ENCODE results near the gene SEPTIN5.
"Not testable (repeated sequence)": the region's sequence is repeated elsewhere in the genome, so short reads cannot be mapped to it uniquely, and the experiment has no call there.

Gene SEPTIN5

DNA sequence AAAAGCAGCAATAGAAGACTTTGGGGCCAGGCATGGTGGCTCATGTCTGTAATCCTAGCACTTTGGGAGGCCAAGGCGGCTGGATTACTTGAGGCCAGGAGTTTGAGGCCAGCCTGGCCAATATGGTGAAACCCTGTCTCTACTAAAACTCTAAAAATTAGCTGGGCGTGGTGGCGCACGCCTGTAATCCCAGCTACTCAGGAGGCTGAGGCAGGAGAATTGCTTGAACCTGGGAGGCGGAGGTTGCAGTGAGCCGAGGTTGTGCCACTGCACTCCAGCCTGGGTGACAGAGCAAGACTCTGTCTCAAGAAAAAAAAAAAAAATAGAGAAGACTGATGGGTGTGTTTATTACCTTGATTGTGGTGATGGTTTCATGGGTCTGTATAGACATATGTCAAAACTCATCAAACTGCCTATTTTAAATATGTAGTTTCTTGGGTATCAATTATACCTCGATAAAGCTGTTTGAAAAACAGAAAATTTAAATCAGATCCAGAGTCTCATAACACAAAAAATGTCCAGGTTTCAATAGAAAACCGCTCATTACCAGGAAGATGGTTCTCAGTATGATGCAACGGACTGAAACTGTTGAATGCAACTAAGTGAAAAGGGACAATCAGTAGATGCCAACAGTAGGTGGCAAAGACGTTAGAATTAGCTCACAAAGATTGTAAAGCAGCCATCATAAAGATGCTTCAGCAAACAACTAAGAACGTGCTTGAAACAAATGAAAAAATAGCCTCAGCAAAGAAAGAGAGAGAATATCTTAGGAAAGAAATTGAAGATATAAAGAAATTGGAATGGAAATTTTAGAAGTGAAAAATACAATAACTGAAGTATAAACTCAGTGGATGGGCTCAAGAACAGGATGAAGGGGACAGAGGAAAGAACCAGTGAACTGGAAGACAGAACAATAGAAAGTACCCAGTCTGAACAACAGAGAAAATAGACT, 33.1 kb upstream of the SEPTIN5 start:
- no peak for DNase-seq (ENCODE audit: low spot score)

DNA sequence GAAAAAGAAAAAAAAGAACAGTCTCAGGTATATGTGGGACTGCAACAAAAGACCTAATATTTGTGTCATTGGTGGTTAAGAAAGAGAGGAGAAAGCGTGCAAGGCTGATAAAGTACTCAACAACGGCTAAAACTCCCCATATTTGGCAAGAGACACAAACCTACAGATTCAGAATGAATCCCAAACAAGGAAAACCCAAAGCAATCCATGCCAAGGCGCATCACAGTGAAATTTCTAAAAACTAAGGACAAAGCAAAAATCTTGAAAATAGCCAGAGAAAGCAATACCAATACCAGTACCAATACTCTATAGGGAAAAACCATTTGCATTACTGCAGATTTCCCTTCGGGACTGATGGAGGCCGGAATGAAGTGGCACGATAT, 32.4 kb upstream of the SEPTIN5 start:
- DNase-seq (ENCODE audit: low spot score), result no peak

DNA sequence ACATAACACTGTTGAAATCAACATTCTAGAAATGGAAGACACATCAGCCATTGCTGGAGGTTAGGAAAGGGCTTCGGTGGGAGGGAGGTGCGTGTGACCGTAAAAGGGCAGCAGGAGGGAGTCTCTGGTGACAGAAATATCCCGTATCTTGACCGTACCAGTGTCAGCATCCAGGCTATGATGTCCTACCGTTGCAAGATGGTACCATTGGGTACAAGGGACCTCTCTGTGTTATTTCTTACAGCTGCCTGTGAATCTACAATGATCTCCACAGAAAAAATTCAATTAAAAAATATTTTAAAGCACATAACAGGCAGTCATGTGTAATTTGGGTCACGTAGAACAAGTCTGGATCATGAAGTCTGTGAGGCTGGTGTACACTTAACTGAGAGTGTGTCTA, 27.4 kb upstream of the SEPTIN5 start:
- DNase-seq (ENCODE audit: low spot score), result no peak

DNA sequence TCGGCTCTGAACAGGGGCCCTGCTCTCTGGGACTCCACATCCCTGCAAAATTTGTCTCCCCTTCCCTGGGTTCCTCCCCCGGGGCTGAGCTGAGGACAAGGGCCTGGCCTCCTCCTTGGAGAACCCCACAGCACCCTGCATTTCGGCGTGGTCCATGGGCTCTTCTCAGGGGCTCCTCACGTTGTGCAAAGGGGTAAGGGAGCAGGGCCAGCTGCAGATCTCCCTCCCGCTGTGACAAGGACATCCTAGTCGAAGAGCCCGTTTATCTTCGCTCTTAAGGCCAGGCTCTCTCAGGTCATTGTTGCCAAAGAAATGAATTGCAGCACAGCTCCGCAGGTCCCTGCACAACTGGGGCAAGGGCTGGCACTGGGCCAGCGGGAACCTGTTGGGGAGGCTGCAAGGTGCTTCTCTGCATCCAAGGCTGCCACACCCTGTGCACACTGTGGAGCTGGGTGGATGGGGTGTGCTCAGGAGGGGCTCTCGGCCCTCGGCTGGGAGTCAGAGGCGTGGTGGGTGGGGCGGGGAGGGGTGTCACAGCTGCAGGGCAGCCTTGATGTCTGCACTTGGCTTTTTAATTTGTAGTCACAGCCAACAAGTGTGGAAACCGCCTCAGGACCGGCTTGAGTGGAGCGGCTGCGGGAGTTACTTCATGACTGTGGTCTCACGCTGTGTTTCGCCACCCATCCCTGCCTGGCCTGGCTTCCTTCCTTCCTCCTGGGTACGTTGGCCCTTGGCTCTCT, 26.6 kb upstream of the SEPTIN5 start:
- DNase-seq (ENCODE audit: low spot score), result no peak

DNA sequence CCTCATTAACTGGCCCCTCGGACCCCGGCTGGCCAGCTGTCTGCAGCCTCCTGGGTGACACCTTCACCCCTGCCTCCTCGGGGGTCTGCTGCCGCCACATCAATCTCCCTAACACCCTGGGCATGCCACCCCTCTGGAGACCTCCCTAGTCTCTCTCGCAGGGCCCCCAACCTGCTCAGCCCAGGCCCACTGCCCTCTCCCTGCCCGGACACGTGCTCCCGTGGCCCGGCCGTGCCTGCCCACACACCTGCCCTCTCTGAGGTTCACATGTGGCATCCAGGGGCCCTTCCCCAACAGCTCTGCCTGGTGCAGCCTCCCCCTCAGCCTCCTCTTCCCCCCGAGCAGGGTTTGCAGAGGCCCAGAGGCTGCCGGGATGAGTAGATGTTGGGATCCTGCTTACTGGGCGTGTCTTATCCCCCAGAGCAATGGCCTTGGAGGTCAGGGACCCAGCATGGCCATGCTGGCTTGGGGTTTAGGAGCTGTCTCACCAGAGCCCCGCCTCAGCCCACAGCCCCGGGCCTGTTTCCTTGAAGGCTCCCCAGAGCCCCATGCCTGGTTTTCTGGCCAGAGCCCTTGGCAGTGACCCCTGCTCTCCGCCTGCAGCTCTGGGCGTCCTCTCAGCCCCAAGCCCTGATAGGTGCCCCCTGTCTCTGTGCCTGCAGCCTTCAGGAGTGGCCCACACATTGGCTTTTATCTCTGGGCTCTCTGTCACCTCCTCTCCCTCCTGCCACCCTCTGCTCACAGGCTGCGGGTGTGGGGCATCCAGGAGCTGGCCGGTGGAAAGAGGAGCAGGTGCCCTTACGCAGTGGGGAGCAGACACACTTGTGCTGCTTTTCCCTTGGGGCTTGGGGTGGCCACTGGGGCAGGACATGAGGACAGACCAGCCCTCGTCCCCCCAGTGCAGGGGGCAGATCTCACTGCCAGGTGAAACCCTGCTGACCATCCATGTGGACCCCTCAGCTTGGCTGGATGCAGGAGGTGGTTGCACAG, 25.7 kb upstream of the SEPTIN5 start:
- no peak for DNase-seq (ENCODE audit: low spot score)

DNA sequence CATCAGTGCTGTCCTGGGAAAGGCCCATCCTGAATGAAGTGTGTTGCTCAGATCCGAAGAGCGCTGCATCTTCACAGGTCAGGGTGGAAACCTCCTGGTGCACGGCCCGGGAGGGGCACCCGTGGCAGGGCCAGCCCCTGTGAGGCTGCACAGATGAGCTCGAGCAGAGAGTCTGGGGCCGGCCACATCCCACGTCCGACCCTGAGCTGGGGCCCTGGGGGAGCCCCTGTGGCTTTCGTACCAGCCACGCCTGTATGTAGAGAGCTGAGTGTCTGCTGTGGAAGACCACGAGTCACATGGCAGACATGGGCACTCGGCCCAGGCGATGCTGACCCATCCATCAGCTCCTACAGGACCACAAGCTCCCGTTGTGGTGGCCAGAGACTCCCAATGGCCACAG, 24.9 kb upstream of the SEPTIN5 start:
- DNase-seq (ENCODE audit: low spot score), result no peak

DNA sequence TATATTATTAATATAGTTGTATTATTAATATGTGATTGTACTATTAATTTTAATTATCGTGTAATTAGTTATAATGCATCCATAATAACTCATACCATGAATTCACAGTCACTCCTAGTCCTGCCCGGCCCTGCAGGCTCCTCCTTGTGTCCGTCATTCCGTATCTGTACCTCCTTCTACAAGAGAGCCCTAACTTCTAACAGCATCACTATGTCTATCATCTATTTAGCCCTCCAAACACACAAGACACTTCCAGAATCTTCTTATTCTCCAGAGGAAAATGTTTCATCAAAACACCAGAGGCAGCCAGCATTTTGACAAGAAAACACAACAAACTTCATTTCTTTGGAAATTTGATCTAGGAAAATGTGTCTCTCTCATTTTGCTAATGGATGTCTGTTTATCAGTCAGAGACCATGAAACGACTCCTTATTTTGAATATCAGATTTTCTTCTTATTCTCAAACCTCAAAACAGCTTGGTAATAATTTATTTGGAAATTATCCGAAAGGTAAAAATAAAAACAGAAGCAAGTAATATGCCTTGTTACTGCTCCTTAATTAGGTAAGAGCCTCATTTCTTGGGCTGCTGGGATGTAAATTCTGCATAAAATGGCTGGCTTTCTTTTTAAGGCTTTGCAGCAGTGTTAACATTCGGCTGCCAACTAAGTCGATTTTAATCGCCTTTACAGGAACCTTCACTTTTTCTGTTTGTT, 23.1 kb upstream of the SEPTIN5 start:
- no peak for DNase-seq (ENCODE audit: low spot score)

DNA sequence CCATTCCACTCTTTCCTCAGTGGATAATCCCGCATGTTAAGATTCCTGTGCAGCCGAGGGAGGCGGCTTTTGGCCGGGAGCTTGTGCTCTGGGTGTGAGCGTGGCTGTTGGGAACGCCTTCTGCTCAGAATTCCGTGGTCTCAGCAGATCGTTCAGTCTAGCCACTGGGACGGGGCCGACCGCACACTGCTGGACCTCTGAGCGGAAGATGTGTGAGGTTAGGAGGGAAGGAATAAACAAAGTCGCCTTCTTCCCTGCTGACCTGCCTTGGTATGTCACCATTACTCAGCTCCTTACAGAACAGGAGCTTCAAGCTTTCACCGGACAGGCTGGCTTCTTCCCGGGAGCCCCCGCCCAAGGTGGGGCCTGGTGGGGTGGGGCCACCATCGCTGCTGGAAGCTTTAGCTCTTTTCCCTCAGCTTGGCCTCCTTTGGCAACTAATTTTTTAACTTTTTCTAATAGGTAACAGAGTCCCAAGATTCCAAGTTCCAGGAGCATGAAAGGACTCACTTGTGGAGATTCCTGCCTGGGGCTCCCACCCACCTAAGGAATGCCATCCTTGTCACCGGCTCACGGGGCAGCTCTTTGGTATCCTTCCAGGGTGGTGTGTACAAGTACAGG, 22.5 kb upstream of the SEPTIN5 start:
- DNase-seq (ENCODE audit: low spot score), result no peak

DNA sequence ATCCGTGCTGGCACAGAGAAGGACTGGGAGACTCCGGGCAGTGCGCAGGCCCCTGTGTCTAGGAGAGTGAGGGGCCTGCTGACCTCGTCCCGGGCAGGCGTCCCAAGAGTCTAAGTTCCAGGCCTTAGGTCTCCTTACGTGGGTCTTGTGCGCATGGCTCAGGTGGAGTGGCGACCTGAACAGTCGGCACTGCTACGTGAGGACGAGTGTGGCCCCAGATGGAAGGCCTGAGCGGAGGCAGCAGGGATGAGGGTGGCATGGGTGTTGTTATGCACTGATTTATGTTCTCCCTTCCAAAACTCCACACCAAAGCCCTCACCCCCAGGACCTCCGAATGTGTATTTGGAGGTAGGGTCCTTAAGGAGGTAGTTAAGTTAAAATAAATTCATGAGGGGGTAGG, 20.7 kb upstream of the SEPTIN5 start:
- DNase-seq (ENCODE audit: low spot score), result no peak

DNA sequence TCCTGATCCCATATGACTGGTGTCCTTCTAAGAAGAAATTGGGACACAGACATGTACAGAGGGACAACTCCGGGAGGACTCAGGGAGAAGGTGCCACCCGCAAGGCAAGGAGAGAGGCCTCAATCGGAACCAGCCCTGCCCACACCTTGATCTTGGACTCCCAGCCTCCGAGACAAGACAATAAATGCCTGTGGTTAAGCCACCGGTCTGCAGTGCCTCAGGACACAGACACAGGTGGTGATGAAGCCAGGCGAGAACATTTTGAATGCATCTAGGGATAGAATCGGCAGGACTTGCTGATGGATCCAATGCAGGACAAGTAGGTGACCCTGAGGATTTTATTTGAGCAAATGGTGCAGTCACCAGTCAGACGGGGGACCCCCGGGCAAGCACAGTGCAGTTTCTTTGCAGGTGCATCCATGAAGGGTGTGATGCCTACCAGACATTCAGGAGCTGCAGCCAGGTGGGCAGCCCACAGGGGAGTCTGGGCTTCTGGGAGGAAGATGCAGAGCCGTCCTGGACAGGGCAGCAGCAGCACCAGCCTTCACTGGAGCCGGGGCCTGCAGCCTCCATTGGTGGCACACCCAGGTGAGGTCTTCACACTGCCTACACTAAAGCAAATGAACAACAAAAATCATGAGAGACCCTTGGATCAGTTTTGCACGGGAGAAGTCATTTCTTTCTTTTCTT, 20.2 kb upstream of the SEPTIN5 start:
- no peak for DNase-seq (ENCODE audit: low spot score)

DNA sequence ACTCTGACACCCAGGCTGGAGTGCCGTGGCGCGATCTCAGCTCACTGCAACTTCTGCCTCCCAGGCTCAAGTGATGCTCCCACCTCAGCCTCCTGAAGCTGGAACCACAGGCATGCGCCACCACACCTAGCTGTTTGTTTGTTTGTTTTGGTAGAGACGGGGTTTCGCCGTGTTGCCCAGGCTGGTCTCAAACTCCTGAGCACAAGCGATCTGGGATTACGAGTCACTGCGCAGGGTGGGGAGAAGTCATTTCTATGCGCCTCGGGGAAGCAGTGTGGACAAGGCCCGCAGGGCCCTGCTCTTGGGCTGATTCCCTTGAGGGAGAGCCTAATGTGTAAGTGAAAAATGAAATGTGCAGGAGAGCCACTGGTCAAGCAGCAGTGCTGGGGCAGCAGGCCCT, 19.6 kb upstream of the SEPTIN5 start:
- DNase-seq (ENCODE audit: low spot score), result no peak

DNA sequence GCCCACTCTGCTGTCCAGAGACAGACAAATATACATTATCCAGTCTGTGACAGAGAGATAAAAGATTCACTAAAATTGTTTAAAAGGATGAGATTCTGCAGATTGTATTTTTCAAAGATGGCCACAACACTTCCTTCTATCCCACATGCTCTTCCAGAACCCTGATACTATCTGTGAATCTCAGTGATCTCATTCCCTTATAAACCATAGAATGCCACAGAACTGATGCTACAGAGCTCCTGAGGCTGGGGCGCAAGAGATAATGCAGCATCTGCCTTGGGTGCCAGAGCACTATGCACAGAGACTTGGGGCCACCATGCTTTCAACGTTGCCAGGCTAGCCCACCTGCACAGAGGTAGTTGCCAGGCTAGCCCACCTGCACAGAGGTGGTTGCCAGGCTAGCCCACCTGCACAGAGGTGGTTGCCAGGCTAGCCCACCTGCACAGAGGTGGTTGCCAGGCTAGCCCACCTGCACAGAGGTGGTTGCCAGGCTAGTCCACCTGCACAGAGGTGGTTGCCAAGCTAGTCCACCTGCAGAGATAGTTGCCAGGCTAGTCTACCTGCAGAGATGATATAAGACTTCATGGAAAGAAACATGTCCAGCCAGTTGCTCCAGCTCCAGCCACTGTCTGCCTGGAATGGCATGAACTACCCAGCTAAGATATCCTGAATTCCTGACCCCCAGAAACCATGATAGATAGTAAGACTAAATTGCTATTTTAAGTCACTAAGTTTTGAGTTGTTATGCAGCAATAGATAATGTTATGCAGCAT, 17.6 kb upstream of the SEPTIN5 start:
- DNase-seq (ENCODE audit: low spot score), result no peak

DNA sequence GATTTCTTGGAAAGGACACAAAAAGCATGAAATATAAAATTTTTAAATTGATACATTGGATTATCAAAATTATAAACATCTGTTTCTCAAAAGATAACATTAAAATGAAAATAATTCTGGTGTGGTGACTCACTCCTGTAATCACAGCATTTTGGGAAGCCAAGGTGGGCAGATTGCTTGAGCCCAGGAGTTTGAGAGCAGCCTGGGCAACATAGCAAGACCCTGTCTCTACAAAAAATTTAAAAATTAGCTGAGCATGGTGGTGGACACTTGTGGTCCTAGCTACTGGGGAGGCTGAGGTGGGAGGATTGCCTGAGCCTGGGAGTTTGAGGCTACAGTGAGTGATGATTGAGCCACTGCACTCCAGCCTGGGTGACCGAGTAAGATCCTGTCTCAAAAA, 16.4 kb upstream of the SEPTIN5 start:
- DNase-seq (ENCODE audit: low spot score), result not testable (repeated sequence)

DNA sequence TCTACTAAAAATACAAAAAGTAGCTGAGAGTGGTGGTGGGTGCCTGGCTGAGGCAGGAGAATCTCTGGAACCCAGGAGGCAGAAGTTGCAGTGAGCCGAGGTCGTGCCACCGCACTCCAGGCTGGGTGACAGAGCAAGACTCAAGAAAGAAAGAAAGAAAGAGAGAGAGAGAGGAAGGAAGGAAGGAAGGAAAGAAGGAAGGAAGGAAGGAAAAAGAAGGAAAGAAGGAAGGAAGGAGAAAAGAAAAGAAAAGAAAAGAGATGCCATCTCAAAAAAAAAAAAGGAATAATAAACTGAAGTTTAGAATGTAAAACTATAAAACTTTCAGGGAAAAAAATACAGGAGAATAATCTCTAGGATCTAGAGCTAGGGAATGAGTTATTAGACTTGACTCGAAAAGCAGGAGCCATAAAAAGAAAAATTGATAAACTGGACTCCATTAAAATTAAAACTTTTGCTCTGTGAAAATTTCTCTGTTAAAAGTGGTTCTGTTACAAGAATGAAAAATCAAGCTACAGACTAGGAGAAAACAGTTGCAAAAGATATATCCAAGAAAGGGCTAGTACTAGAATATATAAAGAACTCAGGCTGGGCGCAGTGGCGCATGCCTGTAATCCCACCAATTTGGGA, 13.4 kb upstream of the SEPTIN5 start:
- DNase-seq (ENCODE audit: low spot score), result no peak

DNA sequence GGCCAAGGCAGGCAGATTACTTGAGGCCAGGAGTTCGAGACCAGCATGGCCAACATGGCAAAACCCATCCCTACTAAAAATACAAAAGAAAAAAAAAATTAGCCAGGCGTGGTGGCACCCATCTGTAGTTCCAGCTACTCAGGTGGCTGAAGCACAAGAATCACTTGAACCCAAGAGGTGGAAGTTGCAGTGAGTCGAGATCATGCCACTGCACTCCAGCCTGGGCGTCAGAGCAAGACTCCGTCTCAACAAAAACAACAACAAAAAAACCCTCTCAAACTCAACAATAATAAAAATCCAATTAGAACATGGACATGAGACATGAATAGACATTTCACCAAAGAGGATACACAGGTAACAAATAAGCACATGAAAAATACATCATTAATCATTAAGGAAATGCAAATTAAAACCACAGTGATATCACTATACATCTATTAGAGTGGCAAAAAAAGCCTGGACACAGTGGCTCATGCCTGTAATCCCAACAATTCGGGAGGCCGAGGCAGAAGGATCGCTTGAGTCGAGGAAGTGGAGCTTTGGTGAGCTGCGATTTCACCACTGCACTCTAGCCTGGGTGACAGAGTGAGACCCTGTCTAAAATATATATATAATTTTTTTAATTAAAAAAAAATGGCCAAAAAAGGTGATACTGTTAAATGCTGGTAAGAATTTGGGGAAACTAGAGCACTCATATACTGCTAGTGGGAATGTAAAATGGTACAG, 12.7 kb upstream of the SEPTIN5 start:
- DNase-seq (ENCODE audit: low spot score), result no peak

DNA sequence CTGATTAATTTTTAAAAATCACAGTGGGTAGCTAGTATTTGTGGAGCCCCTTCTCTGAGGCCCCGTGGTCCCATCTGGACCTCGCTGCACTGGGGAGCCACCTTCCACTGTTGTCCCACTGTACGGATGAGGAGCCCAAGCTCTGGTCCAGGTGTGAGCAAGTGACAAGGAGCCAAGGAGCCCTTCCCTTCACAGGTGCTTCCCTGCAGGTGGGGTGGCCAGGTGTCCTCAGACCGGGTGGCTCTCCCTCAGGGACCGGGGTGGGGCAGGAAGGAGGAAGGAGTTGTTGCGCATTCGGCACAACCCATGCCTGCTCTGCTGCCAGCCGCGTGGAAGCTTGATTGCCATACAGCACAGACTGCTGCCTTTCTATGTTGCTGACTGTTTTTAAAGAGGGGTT, 10.4 kb upstream of the SEPTIN5 start:
- no peak for DNase-seq (ENCODE audit: low spot score)

DNA sequence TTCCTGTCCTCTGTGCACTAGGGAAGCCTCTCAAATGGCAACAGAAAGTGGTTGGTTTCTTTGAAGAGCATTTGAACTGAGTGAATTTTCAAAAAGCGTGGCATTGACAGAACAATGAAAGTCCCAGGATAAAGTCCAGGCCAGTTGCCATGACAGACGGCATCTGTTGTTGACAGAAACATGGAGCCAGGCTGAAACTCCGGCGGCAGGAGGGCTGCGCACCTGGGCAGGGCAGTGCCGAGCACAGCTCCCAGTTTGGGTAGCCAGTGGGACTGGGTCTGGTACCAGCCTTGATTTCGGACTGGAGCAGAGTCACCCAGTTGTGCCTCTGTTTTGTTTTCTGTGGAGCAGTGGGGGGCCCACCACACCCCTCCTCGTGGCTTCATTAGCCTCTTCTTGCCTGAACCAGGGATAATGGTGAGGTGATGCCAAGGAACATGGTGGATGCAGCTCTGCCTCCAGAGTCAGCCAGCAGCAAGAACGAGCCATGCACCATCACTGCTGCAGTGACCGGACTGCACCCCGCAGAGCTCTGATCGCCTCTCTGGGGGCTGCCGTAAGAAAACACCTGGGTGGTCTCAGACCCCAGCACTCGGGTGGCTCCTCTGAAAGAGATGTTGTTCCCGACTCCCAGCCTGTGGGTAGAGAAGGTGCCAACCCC, 9.8 kb upstream of the SEPTIN5 start:
- no peak for DNase-seq (ENCODE audit: low spot score)
